ENCODE results near the gene STK39.

Gene STK39

GRCh38 chr2:168105127-168105683 lies 142.2 kb downstream of the STK39 start:
- H3K27ac ChIP-seq = no peak overlapping the region
- H3K4me3 ChIP-seq (ENCODE audit: low read depth in 1 of 2, low read length in 1 of 2) = no peak overlapping the region
- H3K9me3 ChIP-seq = no peaks in the 10 kb centered on the region
- no peak for TF ChIP-seq CTCF (IDR thresholded peaks at IDR 0.05)
- H3K36me3 ChIP-seq = no peaks in the 10 kb centered on the region
- H3K4me1 ChIP-seq (ENCODE audit: control insufficient read depth in 1 of 2, insufficient read depth in 1 of 2, low read depth in 1 of 2, low read length in 1 of 2) = peaks cover 0 to 8% of the 10 kb centered on the region in 2 experiments
- no peaks in the 10 kb centered on the region for H3K27me3 ChIP-seq

GRCh38 chr2:168097431-168097830 lies 150.0 kb downstream of the STK39 start:
- Histone ChIP-seq H3K27me3 (no peaks in the 10 kb centered on the region), H3K4me3 (ENCODE audit: low read depth in 1 of 2, low read length in 1 of 2) (no peak overlapping the region), H3K9me3 (no peaks in the 10 kb centered on the region), H3K4me1 (ENCODE audit: control insufficient read depth in 1 of 2, insufficient read depth in 1 of 2, low read depth in 1 of 2, low read length in 1 of 2) (no peaks in the 10 kb centered on the region), H3K36me3 (no peaks in the 10 kb centered on the region), H3K27ac (no peak overlapping the region)
- TF ChIP-seq CTCF (IDR thresholded peaks at IDR 0.05) = no peak

GRCh38 chr2:168096158-168096557 lies 151.2 kb downstream of the STK39 start:
- Histone ChIP-seq H3K9me3 (no peaks in the 10 kb centered on the region), H3K4me3 (ENCODE audit: low read depth in 1 of 2, low read length in 1 of 2) (no peak overlapping the region), H3K27me3 (no peaks in the 10 kb centered on the region), H3K36me3 (no peaks in the 10 kb centered on the region), H3K27ac (no peak overlapping the region), H3K4me1 (ENCODE audit: control insufficient read depth in 1 of 2, insufficient read depth in 1 of 2, low read depth in 1 of 2, low read length in 1 of 2) (no peaks in the 10 kb centered on the region)
- no peak for TF ChIP-seq CTCF (IDR thresholded peaks at IDR 0.05)

GRCh38 chr2:168091986-168092385 lies 155.4 kb downstream of the STK39 start:
- TF ChIP-seq CTCF (IDR thresholded peaks at IDR 0.05) = no peak
- no peaks in the 10 kb centered on the region for H3K27me3 ChIP-seq
- no peak overlapping the region for H3K27ac ChIP-seq
- H3K9me3 ChIP-seq = no peaks in the 10 kb centered on the region
- H3K4me1 ChIP-seq (ENCODE audit: control insufficient read depth in 1 of 2, insufficient read depth in 1 of 2, low read depth in 1 of 2, low read length in 1 of 2) = peaks cover 0 to 11% of the 10 kb centered on the region in 2 experiments
- no peaks in the 10 kb centered on the region for H3K36me3 ChIP-seq
- H3K4me3 ChIP-seq (ENCODE audit: low read depth in 1 of 2, low read length in 1 of 2) = no peak overlapping the region

GRCh38 chr2:168090366-168091135 lies 156.8 kb downstream of the STK39 start:
- TF ChIP-seq CTCF (IDR thresholded peaks at IDR 0.05) = no peak
- no peaks in the 10 kb centered on the region for H3K36me3 ChIP-seq
- H3K27ac ChIP-seq = no peak overlapping the region

More at GRCh38 chr2:168090366-168091135, 156.8 kb downstream of the STK39 start:
- no peaks in the 10 kb centered on the region for H3K27me3 ChIP-seq
- peaks cover 0 to 11% of the 10 kb centered on the region in 2 experiments for H3K4me1 ChIP-seq (ENCODE audit: control insufficient read depth in 1 of 2, insufficient read depth in 1 of 2, low read depth in 1 of 2, low read length in 1 of 2)
- H3K9me3 ChIP-seq = no peaks in the 10 kb centered on the region
- H3K4me3 ChIP-seq (ENCODE audit: low read depth in 1 of 2, low read length in 1 of 2) = no peak overlapping the region

Measured in neutrophil (primary cell).